ENCODE data around the gene SLC15A1. TPM values are rescaled to one million over a fixed set of nuclear protein-coding genes. Genes with fewer than 3 reads are reported as not detected.

SLC15A1 gene
- total RNA-seq, 2 experiments from 2014 or later, result not detected

DNA sequence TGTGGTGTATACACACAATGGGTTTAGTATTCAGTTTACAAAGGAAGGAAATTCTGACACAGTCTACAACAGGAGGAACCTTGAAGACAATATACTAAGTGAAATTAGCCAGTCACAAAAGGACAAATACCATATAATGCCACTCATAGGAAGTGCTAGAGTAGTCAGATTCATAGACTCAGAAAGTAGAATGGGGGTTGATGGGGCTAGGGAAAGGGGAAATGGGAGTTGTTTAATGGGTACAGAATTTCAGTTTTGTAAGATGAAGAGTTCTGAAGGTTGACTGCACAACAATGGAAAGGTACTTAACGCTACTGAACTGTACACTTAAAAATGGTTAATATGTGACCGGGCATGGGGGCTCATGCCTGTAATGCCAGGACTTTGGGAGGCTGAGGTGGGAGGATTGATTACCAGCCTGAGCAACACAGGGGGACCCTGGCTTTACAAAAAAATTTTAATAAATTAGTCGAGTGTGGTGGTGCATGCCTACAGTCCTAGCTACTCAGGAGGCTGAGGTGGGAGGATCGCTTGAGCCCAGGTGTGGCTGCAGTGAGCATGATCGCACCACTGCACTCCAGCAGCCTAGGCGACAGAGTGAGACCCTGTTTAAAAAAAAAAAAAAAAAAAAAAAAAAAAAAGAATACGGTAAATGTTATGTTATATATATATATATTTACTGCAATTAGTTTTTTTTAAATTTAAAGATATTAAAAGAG lies 45.0 kb downstream of the SLC15A1 start:
- Mint-ChIP-seq H3K36me3 (ENCODE audit: low read depth) (no peaks in the 10 kb centered on the region), H3K4me1 (ENCODE audit: low read depth) (no peaks in the 10 kb centered on the region), H3K4me3 (no peak overlapping the region), H3K27ac (no peak overlapping the region), H3K27me3 (peaks cover 30% of the 10 kb centered on the region), H3K9me3 (no peaks in the 10 kb centered on the region)
- no peaks in the 10 kb centered on the region for H3K9me3 ChIP-seq (ENCODE audit: control insufficient read depth in 1 of 2, insufficient read depth in 1 of 2, low read length in 2 of 2)
- no peaks in the 10 kb centered on the region for H3K36me3 ChIP-seq (ENCODE audit: insufficient read depth, low read length)
- peaks cover 2 to 3% of the 10 kb centered on the region in 2 experiments for H3K27me3 ChIP-seq (ENCODE audit: control insufficient read depth in 1 of 2, insufficient read depth in 2 of 2, low read length in 2 of 2)
- TF ChIP-seq, protein P1, sequence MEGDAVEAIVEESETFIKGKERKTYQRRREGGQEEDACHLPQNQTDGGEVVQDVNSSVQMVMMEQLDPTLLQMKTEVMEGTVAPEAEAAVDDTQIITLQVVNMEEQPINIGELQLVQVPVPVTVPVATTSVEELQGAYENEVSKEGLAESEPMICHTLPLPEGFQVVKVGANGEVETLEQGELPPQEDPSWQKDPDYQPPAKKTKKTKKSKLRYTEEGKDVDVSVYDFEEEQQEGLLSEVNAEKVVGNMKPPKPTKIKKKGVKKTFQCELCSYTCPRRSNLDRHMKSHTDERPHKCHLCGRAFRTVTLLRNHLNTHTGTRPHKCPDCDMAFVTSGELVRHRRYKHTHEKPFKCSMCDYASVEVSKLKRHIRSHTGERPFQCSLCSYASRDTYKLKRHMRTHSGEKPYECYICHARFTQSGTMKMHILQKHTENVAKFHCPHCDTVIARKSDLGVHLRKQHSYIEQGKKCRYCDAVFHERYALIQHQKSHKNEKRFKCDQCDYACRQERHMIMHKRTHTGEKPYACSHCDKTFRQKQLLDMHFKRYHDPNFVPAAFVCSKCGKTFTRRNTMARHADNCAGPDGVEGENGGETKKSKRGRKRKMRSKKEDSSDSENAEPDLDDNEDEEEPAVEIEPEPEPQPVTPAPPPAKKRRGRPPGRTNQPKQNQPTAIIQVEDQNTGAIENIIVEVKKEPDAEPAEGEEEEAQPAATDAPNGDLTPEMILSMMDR (IDR thresholded peaks at IDR 0.05), result no peak
- intact Hi-C loops (cut with DNase I, micrococcal nuclease), result no loop called here
- ATAC-seq (ENCODE audit: poor library complexity) (no peak), DNase-seq (no peak)
- ChIA-PET CTCF (no interaction called here), POLR2A (no interaction called here)
- no peak overlapping the region for H3K27ac ChIP-seq (ENCODE audit: low read depth in 1 of 2, low read length in 2 of 2)
- no peaks in the 10 kb centered on the region for H3K4me1 ChIP-seq (ENCODE audit: insufficient read depth, low read length)
- H3K4me3 ChIP-seq (ENCODE audit: low read length), result no peak overlapping the region

DNA sequence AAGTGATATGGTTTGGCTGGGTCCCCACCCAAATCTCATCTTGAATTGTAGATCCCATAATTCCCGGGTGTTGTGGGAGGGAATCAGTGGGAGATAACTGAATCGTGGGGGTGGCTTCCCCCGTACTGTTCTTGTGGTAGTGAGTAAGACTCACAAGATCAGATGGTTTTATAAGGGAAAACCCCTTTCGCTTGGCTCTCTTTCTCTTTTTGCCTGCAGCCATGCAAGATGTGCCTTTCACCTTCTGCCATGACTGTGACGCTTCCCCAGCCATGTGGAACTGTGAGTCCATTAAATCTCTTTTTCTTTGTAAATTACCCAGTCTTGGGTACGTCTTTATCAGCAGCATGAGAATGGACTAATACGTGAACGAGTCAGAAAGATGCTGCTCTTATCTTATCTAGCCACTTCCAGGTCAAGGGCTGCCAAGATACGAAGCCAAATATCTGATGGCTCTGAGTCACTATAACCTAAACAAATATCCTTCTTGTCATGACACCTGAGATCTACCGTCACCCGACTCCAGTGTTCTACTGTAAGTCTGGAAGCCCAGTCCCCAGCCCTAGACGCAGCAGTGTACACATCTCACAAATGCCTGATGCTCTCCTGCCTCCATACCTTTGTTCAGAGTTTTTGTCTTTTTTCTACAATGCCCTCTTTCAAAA lies 45.9 kb downstream of the SLC15A1 start:
- ATAC-seq (ENCODE audit: poor library complexity), result no peak
- H3K27ac Mint-ChIP-seq, result no peak overlapping the region
- no peak overlapping the region for H3K4me3 Mint-ChIP-seq
- H3K27me3 ChIP-seq (ENCODE audit: control insufficient read depth in 1 of 2, insufficient read depth in 2 of 2, low read length in 2 of 2), result peaks cover 2 to 3% of the 10 kb centered on the region in 2 experiments
- no peak overlapping the region for H3K4me3 ChIP-seq (ENCODE audit: low read length)
- peaks cover 36% of the 10 kb centered on the region for H3K27me3 Mint-ChIP-seq
- no peaks in the 10 kb centered on the region for H3K4me1 Mint-ChIP-seq (ENCODE audit: low read depth)
- TF ChIP-seq, protein P1 (IDR thresholded peaks at IDR 0.05), result no peak
- H3K27ac ChIP-seq (ENCODE audit: low read depth in 1 of 2, low read length in 2 of 2), result no peak overlapping the region
- ChIA-PET CTCF (no interaction called here), POLR2A (no interaction called here)
- H3K4me1 ChIP-seq (ENCODE audit: insufficient read depth, low read length), result no peaks in the 10 kb centered on the region
- DNase-seq, result no peak
- H3K9me3 Mint-ChIP-seq, result no peaks in the 10 kb centered on the region
- intact Hi-C loops (cut with DNase I, micrococcal nuclease), result no loop called here
- no peaks in the 10 kb centered on the region for H3K36me3 Mint-ChIP-seq (ENCODE audit: low read depth)
- no peaks in the 10 kb centered on the region for H3K36me3 ChIP-seq (ENCODE audit: insufficient read depth, low read length)
- no peaks in the 10 kb centered on the region for H3K9me3 ChIP-seq (ENCODE audit: control insufficient read depth in 1 of 2, insufficient read depth in 1 of 2, low read length in 2 of 2)

DNA sequence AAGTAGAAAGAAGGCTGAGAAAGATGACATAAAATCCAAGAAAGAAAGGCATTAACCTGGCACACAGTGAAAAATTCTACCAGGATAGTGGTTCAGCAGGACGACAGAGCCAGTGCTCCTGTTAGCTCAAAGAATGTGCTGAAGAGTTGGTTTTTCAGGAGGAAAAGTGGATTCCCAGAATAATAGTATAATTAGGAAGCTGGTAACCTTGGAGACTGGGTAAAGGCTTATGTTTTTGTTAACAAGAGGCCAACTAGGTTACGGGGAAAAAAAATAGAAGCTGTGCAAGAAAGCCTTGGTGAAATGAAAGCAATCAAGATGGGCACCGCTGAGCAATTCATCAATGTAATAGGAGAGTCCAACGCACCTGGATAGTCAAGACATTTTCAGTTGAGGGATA lies 54.7 kb downstream of the SLC15A1 start:
- no peaks in the 10 kb centered on the region for H3K4me1 Mint-ChIP-seq (ENCODE audit: low read depth)
- H3K27me3 Mint-ChIP-seq, result peaks cover 24% of the 10 kb centered on the region
- H3K9me3 Mint-ChIP-seq, result no peaks in the 10 kb centered on the region
- no peak overlapping the region for H3K27ac Mint-ChIP-seq
- Histone ChIP-seq H3K36me3 (ENCODE audit: insufficient read depth, low read length) (no peaks in the 10 kb centered on the region), H3K27ac (ENCODE audit: low read depth in 1 of 2, low read length in 2 of 2) (no peak overlapping the region), H3K27me3 (ENCODE audit: control insufficient read depth in 1 of 2, insufficient read depth in 2 of 2, low read length in 2 of 2) (peaks cover 0 to 4% of the 10 kb centered on the region in 2 experiments), H3K4me1 (ENCODE audit: insufficient read depth, low read length) (no peaks in the 10 kb centered on the region), H3K4me3 (ENCODE audit: low read length) (no peak overlapping the region), H3K9me3 (ENCODE audit: control insufficient read depth in 1 of 2, insufficient read depth in 1 of 2, low read length in 2 of 2) (no peaks in the 10 kb centered on the region)
- H3K4me3 Mint-ChIP-seq, result no peak overlapping the region
- ATAC-seq (ENCODE audit: poor library complexity) (no peak), DNase-seq (no peak)
- TF ChIP-seq, protein P1 (IDR thresholded peaks at IDR 0.05), result no peak
- no peaks in the 10 kb centered on the region for H3K36me3 Mint-ChIP-seq (ENCODE audit: low read depth)
- ChIA-PET POLR2A (no interaction called here), CTCF (no interaction called here)
- intact Hi-C loops (cut with DNase I, micrococcal nuclease), result no loop called here

All from CD4-positive, alpha-beta T cell (primary cell).